ENCODE measurements around the gene LTBP3. TPM values are rescaled to one million over a fixed set of nuclear protein-coding genes. Genes with fewer than 3 reads are reported as not detected.

LTBP3 gene
- total RNA-seq, 2 experiments from 2014 or later: 80.2 to 92.5 TPM

DNA sequence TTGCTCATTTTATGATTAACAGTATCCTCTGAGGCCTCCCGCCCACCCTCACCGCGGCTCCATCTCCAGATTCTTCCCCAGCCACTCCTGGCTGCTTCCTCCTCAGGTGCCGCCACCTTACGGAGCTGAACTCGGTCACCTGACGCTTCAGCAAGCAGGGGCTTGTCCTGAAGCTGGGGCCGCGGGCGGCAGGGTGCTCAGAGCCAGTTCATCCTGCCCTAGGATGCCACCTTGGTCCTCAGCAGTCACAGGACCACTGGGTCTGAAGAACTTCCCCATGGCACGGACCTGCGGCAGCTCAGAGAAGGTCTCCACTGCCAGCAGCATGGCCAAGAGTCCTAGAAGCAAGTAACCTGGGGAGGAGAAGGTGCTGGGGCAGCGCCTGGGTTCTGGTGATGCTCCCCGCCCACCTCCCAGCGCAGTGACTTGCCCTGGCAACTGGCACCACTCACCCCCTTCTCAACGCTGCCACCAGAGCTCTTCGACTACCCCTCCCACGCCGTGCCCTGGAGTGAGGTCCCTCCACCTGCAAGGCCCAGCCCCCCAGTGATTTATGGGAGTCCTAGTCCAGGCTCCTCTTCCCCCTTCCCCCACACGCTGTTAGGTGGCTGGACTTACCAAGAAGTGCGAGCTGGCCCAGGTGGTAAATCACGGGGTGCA is 34.8 kb upstream of the LTBP3 start:
- CTCF ChIA-PET: interaction anchor here (0.5 to 4.0 kb wide), 17 partner anchors 8 to 295 kb away, joined by 3 to 24 read pairs (median 5); partner anchors contain the start of genes EHBP1L1, FAM89B, FIBP and PCNX3
- Mint-ChIP-seq H3K4me3 (no peak overlapping the region), H3K9me3 (no peaks in the 10 kb centered on the region), H3K4me1 (peaks cover 41% of the 10 kb centered on the region), H3K36me3 (ENCODE audit: low read depth) (peaks cover 16% of the 10 kb centered on the region), H3K27me3 (no peaks in the 10 kb centered on the region), H3K27ac (no peak overlapping the region)
- POLR2A ChIA-PET: no interaction called here
- no peak for DNase-seq

- ChIA-PET POLR2A (no interaction called here), CTCF (interaction anchor here (1.2 to 4.0 kb wide), 6 partner anchors 13 to 62 kb away, joined by 4 to 24 read pairs (median 8); partner anchors contain the start of gene FAM89B)
- no peak for DNase-seq
- H3K4me3 Mint-ChIP-seq: no peak overlapping the region
- peaks cover 49% of the 10 kb centered on the region for H3K4me1 Mint-ChIP-seq
- H3K27me3 Mint-ChIP-seq: no peaks in the 10 kb centered on the region
- H3K27ac Mint-ChIP-seq: no peak overlapping the region
- no peaks in the 10 kb centered on the region for H3K9me3 Mint-ChIP-seq
- H3K36me3 Mint-ChIP-seq (ENCODE audit: low read depth): peaks cover 14% of the 10 kb centered on the region
Measured at GRCh38 chr11:65591939-65592857, 34.0 kb upstream of the LTBP3 start.

DNA sequence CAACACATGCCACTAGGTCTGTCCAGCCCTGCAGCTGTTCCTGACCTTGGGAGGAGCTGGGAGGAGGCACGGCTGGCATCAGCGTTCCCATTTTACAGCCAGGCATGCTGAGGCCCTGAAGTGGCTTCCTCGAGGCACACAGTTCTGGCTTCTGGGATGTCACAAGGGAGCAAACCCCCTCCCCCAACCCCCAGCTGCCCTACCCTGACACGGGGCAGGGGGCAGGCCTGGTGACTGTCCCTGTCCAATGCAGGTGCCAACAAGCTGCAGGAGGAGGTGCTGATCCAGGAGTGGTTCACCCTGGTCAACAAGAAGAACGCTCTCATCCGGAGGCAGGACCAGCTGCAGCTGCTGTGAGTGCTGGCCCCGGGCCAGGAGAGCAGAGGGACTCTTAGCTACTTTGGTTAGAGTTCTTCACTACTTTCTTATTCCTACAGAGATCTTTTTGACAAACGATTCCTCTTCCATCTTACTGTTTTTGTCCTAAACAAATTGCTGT is 32.1 kb upstream of the LTBP3 start:
- Mint-ChIP-seq H3K4me3 (no peak overlapping the region), H3K27me3 (no peaks in the 10 kb centered on the region), H3K36me3 (ENCODE audit: low read depth) (peaks cover 13% of the 10 kb centered on the region), H3K9me3 (no peaks in the 10 kb centered on the region), H3K4me1 (peaks cover 50% of the 10 kb centered on the region), H3K27ac (no peak overlapping the region)
- POLR2A ChIA-PET: no interaction called here
- CTCF ChIA-PET: interaction anchor here (1.5 to 6.0 kb wide), 5 partner anchors 14 to 54 kb away, joined by 4 to 40 read pairs (median 9); partner anchors contain the start of genes EHBP1L1 and MAP3K11
- no peak for DNase-seq

- POLR2A ChIA-PET: no interaction called here
- Mint-ChIP-seq H3K4me1 (peaks cover 44% of the 10 kb centered on the region), H3K27ac (peak overlapping the region; percentile 54)
Measured at GRCh38 chr11:65589444-65590239, 31.5 kb upstream of the LTBP3 start.

DNA sequence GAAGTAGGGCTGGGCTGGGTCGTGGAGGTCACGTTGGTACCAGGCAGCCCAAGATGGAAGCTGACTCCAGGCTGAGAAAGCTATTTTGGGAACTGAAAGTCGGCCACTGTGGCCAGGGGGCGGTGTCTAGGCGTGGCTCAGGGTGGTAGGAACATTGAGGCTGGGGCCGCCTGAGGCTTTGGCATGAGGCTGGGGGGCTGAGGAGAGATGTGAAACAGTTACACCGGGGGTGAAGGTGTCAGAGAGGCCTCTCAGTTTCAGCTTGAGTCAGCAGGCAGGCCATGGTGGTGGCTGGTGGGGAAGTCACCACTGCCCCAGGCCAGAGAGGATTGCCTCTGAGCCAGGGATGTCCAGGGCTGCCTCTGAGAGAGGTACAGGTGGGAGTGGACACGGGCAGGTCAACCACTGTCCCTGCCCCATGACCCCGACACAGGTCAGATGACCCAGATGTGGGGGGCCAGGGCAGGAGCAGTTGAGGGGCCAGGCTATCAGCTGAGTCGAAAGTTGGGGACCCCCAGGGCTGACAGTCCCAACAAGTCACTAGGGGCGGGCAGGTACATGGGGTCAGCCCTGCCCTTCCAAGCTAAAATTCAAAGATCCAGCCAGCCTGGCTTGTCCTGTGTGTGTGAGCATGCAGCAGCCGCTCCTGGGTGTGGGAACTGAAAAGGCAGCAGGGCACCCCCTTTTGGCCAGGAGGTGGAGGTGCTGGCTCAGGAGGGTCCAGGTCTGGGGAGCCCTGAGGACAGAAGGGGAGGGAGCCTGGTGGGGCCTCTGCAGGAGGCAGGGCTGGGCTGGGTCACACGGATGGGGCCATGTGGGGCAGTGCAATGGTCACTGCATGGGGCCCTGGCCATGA is 30.3 kb upstream of the LTBP3 start:
- Mint-ChIP-seq H3K36me3 (ENCODE audit: low read depth) (peaks cover 19% of the 10 kb centered on the region), H3K9me3 (no peaks in the 10 kb centered on the region), H3K27ac (peak overlapping the region; percentile 86), H3K27me3 (no peaks in the 10 kb centered on the region), H3K4me1 (peaks cover 40% of the 10 kb centered on the region), H3K4me3 (peak overlapping the region; percentile 26)
- DNase-seq: peak; percentile 82
- ChIA-PET POLR2A (interaction anchor here (0.5 to 1.0 kb wide), 2 partner anchors 17 to 297 kb away, joined by 3 to 4 read pairs; no protein-coding TSS in a partner anchor), CTCF (interaction anchor here (0.7 to 6.0 kb wide), 24 partner anchors 8 to 124 kb away, joined by 3 to 40 read pairs (median 4); partner anchors contain the start of genes EHBP1L1, FAM89B, KAT5 and KCNK7)

More at GRCh38 chr11:65589444-65590239, 31.5 kb upstream of the LTBP3 start:
- Mint-ChIP-seq H3K27me3 (no peaks in the 10 kb centered on the region), H3K9me3 (no peaks in the 10 kb centered on the region), H3K4me3 (no peak overlapping the region), H3K36me3 (ENCODE audit: low read depth) (peaks cover 13% of the 10 kb centered on the region)
- DNase-seq: no peak
- CTCF ChIA-PET: interaction anchor here (0.8 to 6.0 kb wide), 9 partner anchors 11 to 53 kb away, joined by 3 to 40 read pairs (median 6); partner anchors contain the start of genes EHBP1L1 and MAP3K11

GRCh38 chr11:65586676-65587075 is 28.5 kb upstream of the LTBP3 start:
- H3K9me3 Mint-ChIP-seq: no peaks in the 10 kb centered on the region
- DNase-seq: no peak
- no peaks in the 10 kb centered on the region for H3K27me3 Mint-ChIP-seq
- H3K36me3 Mint-ChIP-seq (ENCODE audit: low read depth): peaks cover 23% of the 10 kb centered on the region
- no peak overlapping the region for H3K4me3 Mint-ChIP-seq
- H3K4me1 Mint-ChIP-seq: peaks cover 44% of the 10 kb centered on the region
- CTCF ChIA-PET: interaction anchor here (0.7 to 6.0 kb wide), 9 partner anchors 7 to 138 kb away, joined by 3 to 40 read pairs (median 6); partner anchors contain the start of genes EHBP1L1, FAM89B and ZNRD2
- POLR2A ChIA-PET: interaction anchor here (0.6 kb wide), 1 partner anchor 21 kb away, joined by 3 read pairs; no protein-coding TSS in a partner anchor
- H3K27ac Mint-ChIP-seq: peak overlapping the region; percentile 64

DNA sequence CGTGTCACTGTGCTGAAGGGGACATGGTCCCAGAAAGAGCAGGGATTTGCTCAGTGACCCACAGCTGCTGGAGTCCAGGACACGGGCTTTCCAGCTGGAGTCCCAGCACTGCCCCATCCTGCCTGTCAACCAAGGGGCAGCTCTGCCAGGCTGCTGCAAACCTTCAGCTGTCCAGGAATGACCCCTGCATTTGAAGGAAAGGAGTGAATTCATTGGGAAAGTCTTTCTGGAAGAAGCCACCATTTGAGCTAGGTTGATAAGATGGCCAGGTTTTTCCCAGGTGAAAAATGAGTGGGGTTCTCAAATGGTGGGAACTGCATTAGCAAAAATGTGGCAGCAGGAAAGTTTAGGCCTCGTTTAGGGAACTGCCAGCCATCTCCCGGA is 28.1 kb upstream of the LTBP3 start:
- Mint-ChIP-seq H3K4me1 (peaks cover 44% of the 10 kb centered on the region), H3K9me3 (no peaks in the 10 kb centered on the region), H3K36me3 (ENCODE audit: low read depth) (peaks cover 22% of the 10 kb centered on the region), H3K27ac (peak overlapping the region; percentile 64), H3K27me3 (no peaks in the 10 kb centered on the region), H3K4me3 (no peak overlapping the region)
- ChIA-PET CTCF (interaction anchor here (0.6 to 6.0 kb wide), 9 partner anchors 8 to 137 kb away, joined by 3 to 40 read pairs (median 6); partner anchors contain the start of genes EHBP1L1, FAM89B and ZNRD2), POLR2A (interaction anchor here (0.6 kb wide), 1 partner anchor 20 kb away, joined by 3 read pairs; no protein-coding TSS in a partner anchor)
- DNase-seq: no peak

DNA sequence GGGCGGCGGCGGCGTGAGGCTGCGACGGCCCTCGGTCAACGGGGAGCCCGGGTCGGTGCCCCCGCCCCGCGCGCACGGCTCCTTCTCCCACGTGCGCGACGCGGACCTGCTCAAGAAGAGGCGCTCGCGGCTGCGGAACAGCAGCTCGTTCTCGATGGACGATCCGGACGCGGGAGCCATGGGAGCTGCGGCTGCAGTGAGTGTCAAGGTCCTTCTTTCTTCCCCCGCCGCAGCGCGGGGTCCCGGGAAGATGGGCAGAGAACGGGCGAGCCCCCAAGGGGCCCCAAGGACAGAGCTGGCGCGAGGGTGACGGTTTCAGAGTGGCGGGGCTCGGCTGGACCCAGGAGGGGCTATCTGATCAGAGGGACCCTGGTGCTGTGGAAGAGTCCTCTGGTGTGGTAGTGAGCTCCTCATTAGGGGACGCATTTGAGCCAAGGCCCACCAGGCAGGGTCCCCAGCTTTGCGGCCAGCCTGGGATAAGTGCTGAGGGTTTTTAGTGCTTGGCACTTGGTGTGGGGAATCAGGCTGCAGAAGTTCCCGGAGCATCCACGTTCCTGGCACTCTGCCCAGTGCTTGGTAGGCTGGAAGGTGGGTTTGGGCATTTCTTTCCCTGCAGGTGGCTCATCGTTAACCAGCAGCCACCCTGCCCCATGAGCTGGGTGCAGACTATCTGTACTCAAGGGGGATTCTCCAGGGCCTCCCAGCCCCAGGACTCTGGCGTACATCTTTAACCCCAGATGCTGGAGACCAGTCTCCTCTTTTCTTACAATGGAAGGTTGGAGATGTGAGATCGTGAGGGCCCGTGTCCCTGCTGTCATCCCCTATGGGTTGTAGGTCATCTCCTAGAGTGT is 27.5 kb upstream of the LTBP3 start:
- Mint-ChIP-seq H3K4me3 (no peak overlapping the region), H3K36me3 (ENCODE audit: low read depth) (peaks cover 22% of the 10 kb centered on the region), H3K27me3 (no peaks in the 10 kb centered on the region), H3K9me3 (no peaks in the 10 kb centered on the region), H3K27ac (no peak overlapping the region), H3K4me1 (peaks cover 44% of the 10 kb centered on the region)
- DNase-seq: no peak
- ChIA-PET CTCF (interaction anchor here (0.6 to 6.0 kb wide), 7 partner anchors 8 to 137 kb away, joined by 3 to 40 read pairs (median 11); partner anchors contain the start of genes EHBP1L1, FAM89B and ZNRD2), POLR2A (no interaction called here)

DNA sequence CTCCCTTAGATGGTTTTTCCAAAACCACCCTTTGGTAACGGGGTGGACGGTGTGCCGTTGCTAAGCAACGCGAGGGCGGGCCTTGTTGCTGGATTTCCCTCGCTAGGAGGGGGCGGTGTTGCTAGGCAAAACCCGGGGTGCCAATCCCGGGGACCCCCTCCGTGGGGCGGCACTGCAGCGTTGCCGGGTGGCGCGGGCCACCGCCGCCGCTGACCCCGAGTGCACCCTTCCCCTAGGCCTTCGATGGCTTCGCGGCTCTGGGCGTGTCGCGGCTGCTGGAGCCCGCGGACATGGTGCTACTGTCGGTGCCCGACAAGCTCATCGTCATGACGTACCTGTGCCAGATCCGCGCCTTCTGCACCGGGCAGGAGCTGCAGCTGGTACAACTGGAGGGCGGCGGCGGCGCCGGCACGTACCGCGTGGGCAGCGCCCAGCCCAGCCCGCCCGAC is 26.6 kb upstream of the LTBP3 start:
- no peak overlapping the region for H3K4me3 Mint-ChIP-seq
- CTCF ChIA-PET: interaction anchor here (1.3 to 6.0 kb wide), 4 partner anchors 9 to 43 kb away, joined by 6 to 37 read pairs (median 16); partner anchors contain the start of gene FAM89B
- POLR2A ChIA-PET: no interaction called here
- no peaks in the 10 kb centered on the region for H3K9me3 Mint-ChIP-seq
- peaks cover 42% of the 10 kb centered on the region for H3K4me1 Mint-ChIP-seq
- no peak for DNase-seq
- no peak overlapping the region for H3K27ac Mint-ChIP-seq
- H3K27me3 Mint-ChIP-seq: no peaks in the 10 kb centered on the region
- peaks cover 25% of the 10 kb centered on the region for H3K36me3 Mint-ChIP-seq (ENCODE audit: low read depth)

GRCh38 chr11:65584106-65584505 is 25.9 kb upstream of the LTBP3 start:
- H3K4me1 Mint-ChIP-seq: peaks cover 42% of the 10 kb centered on the region
- H3K4me3 Mint-ChIP-seq: no peak overlapping the region
- H3K27me3 Mint-ChIP-seq: no peaks in the 10 kb centered on the region
- peaks cover 31% of the 10 kb centered on the region for H3K36me3 Mint-ChIP-seq (ENCODE audit: low read depth)
- ChIA-PET CTCF (interaction anchor here (0.6 to 4.7 kb wide), 4 partner anchors 10 to 14 kb away, joined by 3 to 11 read pairs (median 5); partner anchors contain the start of genes FAM89B and ZNRD2), POLR2A (no interaction called here)
- no peak overlapping the region for H3K27ac Mint-ChIP-seq
- no peak for DNase-seq
- H3K9me3 Mint-ChIP-seq: no peaks in the 10 kb centered on the region

All from activated CD4-positive, alpha-beta T cell treated with anti-CD3 and anti-CD28 coated beads, Interleukin-2, amount 10 ng/mL, durations not matched to agents 7 days and 5 days (primary cell).